ENCODE data around the gene MYL4.
"Not testable (repeated sequence)": the region's sequence is repeated elsewhere in the genome, so short reads cannot be mapped to it uniquely, and the experiment has no call there.

MYL4 gene

DNA sequence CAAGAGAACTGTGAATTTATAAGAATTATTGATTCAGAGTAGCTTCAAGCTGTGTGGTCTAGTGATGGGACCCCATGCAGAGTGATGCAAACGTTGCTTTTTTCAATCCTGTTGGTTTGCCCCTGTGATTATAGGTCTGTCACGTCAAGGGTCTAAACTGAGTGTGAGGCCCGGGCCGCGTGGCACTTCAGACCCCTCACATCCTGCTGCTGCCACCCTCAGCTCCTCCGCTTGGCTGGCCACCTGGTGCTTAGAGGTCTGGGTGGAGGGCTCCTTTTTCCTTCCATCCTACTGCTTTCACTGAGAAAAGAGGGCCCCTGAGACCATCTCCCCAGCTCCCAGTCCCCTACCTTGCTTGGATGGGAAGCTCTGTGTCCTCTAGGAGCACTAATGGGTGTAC lies 12.0 kb downstream of the MYL4 start:
- no peak for DNase-seq (ENCODE audit: low read depth in 2 of 2)

DNA sequence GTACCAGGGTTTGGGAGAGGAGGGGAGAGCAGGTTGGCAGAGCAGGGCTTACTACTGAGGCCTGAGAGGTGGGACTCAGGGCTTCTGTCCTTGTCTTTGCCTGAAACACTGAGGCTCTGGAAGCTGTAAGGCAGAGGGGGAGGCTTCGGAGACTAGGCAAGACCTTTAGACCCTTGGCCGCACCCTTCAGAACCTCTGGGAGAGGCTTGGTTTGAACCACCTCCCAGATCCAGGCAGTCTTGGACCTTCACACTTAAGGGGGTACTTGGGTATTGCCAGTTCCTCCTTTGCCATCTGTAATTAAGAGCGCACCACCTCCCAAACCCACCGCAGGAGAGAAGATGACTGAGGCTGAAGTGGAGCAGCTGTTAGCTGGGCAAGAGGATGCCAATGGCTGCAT lies 12.9 kb downstream of the MYL4 start:
- DNase-seq (ENCODE audit: low read depth in 2 of 2): no peak

DNA sequence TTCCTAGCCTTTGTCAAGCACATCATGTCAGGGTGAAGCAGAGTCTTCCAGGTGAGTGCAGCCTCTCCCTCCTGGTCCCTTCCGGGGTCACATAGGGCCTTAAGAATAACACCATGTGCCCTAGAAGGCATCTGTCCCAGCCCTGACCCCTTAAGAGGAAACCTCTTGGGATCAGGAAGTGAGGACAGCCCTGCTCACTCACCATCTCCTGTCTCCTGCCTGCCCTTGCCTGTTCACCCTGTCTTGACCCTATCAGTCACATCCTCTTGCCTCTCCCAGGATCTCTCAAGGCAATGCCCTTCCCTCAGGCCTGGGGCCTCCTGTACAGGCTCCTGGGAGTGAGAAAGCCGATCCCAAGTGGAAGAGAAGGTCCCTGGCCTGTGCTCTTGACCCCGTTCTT lies 13.9 kb downstream of the MYL4 start:
- DNase-seq (ENCODE audit: low read depth in 2 of 2): no peak

DNA sequence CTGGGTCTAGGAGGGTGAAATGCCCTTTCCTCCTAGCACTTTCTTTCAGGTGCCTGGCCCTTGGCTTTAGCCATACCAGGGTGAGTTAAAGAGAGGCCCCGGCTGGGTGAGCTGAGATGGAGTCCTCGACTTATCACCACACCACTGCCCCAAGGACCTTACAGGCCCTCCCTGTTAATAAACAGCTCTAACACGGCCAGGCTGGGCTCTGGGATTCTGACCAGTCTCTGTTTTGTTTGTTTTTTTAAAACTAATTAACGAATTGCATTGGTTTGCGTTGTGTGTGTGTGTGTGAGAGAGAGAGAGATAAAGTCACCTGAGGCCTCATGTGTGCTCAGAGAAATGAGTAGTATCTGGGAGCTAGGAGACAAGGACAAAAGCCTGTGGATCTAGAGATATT lies 14.3 kb downstream of the MYL4 start:
- DNase-seq (ENCODE audit: low read depth in 2 of 2): no peak

DNA sequence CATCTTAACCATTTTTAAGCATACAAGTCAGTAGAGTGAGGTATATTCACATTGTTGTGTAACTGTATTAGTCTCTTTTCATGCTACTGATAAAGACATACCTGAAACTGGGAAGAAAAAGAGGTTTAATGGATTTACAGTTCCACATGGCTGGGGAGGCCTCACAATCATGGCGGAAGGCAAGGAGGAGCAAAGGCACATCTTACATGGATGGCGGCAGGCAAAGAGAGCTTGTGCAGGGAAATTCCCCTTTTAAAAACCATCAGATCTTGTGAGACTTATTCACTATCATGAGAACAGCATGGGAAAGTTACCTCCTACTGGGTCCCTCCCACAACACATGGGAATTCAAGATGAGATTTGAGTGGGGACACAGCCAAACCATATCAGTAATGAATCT lies 14.9 kb downstream of the MYL4 start:
- DNase-seq (ENCODE audit: low read depth in 2 of 2): not testable (repeated sequence)

DNA sequence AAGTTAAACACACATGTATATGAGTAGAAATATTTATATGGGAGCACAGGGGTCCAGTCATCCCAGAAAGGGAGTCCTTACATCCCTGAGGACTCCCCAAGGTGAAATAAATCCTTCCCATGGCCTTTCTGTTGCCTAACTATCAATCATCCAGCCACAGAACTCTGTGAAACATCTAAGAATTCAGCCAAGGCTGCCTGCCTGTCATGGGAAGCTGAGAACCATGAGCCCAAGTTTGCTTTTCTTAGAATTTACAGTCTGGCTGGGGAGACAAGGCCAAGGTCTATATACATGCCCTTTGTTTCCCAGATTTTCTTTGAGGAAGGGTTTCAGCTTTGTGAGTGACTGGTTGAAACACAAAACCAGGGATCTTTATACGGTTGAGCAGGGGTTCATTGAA lies 15.8 kb downstream of the MYL4 start:
- DNase-seq (ENCODE audit: low read depth in 2 of 2): no peak

DNA sequence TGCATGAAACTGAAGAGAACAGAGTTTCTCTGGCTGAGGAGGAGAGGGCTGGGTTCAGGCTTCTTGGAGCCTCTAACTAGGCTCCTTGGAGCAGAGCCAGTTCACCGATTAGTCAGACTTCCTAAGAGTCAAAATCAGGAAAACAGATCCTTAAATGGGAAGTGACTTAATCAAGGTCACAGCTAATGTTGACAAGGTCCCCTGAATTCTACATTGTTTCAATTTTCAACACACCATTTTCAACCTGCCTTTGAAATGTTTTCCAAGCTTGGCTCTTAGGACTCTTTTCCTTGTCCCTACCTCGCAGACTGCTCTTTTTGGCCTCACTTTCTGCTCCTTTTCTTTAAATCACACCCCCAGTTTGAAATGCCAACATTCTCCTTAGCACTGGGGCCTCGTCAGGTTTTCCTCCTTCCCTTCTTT lies 16.3 kb downstream of the MYL4 start:
- DNase-seq (ENCODE audit: low read depth in 2 of 2): no peak

DNA sequence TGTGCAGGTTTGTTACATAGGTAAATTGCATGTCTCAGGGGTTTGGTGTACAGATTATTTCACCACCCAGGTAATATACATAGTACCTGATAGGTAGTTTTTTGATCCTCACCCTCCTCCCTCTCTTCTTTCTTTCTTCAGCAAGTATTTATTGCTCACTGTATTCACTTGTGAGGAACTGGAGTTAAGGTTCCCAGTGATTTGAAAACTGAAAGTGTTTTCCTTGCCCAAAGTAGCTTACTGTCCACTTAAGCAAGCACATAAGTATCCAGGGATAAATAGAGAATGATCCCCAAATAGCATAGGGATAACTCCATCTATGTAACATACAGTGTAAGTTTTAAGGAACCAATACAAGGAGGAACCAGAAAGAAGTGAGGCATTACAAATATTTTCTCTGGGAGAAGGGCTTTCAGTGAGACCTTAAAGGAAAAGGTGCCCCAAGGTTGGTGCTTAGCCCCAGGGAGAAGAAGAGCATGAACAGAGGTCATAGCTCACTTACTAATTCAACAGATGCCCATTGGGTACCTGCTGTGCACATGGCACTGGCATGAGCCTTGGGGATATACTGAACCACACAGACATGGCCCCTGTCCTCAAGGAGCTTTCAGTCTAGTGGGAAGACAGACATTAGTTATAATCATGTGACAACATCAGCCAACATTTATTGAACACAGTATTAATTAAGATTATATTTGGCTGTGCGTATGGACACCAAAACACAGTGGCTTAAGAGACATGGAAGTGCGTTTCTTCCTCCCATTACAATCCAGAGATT lies 17.0 kb downstream of the MYL4 start:
- DNase-seq (ENCODE audit: low read depth in 2 of 2): no peak

DNA sequence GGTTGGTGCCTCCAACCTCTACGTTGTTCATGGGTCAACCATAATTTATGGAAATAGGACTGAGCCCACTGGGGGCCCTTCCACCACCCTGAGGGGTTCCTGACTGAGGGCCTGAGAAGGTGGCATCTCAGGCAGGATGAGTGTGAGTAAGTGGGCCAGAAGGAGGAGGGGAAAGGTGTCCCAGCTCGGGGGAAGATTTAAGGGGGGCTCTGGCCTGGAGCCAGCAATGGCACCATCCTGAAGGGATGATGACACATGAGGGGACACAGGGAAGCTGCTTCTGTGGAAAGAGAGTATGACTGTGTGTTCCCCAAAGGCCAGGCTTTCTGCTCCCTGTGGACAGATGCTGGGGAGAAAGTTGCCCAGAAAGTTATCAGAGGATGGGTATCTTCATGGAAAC lies 18.7 kb downstream of the MYL4 start:
- no peak for DNase-seq (ENCODE audit: low read depth in 2 of 2)

DNA sequence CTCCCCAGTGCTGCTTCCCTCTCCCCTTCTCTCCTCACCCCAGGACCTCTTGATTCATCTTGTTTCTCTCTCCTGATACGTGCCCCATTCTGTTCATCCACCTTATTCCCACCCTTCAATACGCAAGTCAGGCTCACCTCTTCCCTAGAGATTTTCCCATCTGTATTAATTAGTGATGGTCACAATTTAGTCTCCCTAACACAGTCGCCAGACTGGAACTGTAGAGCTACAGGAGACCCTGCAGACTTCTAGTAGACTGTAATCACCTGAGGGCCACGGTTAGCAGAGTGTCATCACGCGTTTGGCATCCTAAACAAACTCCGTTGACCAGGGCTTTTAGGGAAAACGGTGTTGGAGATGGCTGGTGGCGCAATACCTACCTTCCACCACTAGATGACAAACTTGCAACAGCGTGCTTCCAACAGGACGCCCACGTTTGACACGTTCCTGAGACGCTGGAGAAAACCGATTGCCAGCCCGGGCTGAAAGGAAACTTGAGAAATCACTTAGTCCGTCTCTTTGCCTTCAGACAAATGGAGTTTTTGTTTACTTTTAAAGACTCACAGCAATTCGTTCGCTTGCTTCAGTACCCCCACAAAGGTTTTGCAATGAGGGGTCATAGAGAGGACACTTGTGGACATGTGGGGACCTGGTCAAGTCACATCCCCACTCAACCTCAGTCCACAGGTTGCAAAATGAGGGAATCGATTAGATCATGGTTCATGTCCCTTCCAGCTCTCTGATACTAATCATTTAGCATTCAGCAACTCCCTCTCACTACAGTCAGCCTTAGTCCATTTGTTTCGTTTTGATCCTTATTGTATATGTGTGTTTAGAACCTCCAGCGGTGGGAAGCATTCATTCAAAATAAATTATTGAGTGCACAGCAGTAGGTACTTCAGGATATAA lies 20.6 kb downstream of the MYL4 start:
- peak; percentile 59 to 63 for DNase-seq (ENCODE audit: low read depth in 2 of 2)

DNA sequence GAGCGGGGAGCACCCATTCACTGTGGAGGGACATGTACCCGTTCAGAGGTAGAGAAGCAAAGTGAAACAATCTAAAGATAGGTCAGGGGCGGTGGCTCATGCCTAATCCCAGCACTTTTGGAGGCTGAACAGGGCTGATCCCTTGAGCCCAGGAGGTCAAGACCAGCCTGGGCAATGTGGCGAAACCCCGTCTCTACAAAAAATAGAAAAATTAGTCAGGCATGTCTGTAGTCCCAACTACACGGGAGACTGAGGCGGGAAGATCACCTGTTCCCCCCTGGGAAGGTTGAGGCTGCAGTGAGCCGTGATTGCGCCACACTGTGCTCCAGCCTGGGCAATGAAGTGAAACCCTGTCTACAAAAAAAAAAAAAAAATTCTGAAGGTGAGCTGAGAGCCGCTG lies 21.7 kb downstream of the MYL4 start:
- no peak for DNase-seq (ENCODE audit: low read depth in 2 of 2)

DNA sequence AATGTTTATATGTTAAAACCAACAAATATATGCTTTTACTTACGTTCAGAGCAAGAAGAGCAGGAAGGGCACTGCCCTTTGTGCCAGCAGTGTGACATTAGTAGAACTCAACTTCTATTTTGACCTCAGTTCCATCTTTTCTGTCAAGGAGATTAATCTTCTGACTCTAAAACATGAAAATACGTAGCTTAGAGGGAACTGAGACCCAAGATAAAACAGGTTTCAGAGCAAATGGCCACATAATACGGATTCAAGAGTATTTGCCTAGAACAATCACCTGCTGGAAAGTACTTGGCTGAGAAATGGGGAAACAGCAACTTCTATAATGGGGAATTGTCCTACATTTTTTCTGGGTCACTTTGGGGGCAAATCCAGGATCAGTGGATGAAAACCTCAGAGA lies 22.2 kb downstream of the MYL4 start:
- no peak for DNase-seq (ENCODE audit: low read depth in 2 of 2)

DNA sequence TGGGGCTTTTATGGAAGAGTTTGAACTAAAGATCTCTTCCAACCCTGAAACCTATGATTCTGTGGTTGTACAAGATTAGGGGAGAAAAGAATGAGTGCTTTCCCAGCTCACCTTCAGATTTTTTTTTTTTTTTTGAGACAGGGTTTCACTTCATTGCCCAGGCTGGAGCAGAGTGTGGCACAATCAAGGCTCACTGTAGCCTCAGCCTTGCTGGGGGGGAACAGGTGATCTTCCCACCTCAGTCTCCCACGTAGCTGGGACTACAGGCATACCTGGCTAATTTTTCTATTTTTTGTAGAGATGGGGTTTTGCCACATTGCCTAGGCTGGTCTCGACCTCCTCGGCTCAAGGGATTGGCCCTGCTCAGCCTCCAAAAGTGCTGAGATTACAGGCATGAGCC lies 22.7 kb downstream of the MYL4 start:
- no peak for DNase-seq (ENCODE audit: low read depth in 2 of 2)

DNA sequence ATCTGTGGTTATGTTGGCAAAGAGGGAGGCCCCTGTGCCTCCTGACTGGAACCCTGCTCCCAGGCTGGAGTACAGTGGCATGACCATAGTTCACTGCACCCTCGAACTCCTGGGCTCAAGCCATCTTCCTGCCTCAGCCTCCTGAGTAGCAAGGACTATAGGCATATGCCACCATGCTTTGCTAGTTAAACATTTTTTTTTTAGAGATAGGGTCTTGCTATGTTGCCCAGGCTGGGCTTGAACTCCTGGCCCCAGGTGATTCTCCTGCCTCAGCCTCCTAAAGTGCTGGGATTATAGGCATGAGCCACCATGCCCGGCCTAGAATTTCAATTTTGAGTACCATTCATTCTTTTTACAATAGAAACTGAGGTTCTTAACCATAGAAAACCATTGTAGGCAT lies 23.3 kb downstream of the MYL4 start:
- DNase-seq (ENCODE audit: low read depth in 2 of 2): no peak

DNA sequence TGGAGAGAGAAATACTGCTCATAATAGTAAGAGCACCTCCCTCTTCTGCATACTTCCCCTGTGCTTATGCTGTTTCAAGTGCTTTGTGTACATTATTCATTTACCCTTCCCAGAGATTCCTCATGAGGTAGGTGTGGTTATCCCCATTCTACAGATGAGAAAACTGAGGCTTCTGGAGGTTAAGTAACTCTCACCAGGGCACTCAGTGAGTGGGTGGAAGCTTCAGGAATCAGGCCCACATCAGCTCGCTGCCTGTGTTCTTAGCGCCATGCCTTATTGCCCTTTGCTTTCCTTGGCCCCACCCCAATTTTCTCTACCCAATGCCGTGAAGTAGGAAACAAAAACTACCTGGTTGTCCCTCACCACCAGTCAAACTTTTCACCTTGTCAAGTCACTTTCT lies 26.4 kb downstream of the MYL4 start:
- no peak for DNase-seq (ENCODE audit: low read depth in 2 of 2)

DNA sequence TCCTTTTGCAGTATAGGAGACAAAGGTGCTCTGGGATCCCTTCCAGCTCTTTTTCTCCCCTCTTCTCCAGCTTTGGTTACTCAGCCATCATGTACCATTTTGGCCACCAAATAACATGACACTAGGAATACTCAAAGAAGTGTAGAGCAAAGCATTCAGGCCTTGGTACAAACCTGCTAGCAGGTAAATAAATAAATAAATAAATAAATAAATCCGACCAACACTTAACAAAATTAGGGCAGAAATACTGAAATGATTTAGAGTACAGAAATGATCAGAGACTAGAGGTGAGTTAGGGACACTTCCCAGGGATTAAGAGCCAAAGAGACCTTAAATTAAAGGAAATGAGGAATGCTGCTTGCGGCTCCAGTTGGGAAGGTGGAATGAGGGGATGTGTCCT lies 26.8 kb downstream of the MYL4 start:
- no peak for DNase-seq (ENCODE audit: low read depth in 2 of 2)

DNA sequence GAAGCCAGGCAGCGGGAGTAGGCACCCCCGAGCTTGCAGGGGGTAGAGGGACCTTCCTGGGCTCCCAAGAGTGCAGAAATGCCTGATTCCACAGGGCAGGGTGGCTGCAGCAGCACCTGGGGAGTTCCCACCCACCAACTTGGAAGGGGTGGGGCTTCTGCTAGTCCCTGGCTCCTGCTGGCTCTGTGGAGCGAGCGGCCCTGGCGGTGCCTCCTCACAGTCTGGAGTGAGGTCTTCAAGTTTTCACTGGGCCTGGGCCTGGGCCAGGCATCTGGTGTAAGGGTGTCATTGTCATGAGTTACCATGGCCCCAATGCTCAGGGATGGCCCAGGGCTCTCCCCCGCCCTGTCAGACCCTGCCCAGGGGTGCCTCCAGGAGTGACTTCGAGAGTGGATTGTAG lies 28.7 kb downstream of the MYL4 start:
- no peak for DNase-seq (ENCODE audit: low read depth in 2 of 2)

DNA sequence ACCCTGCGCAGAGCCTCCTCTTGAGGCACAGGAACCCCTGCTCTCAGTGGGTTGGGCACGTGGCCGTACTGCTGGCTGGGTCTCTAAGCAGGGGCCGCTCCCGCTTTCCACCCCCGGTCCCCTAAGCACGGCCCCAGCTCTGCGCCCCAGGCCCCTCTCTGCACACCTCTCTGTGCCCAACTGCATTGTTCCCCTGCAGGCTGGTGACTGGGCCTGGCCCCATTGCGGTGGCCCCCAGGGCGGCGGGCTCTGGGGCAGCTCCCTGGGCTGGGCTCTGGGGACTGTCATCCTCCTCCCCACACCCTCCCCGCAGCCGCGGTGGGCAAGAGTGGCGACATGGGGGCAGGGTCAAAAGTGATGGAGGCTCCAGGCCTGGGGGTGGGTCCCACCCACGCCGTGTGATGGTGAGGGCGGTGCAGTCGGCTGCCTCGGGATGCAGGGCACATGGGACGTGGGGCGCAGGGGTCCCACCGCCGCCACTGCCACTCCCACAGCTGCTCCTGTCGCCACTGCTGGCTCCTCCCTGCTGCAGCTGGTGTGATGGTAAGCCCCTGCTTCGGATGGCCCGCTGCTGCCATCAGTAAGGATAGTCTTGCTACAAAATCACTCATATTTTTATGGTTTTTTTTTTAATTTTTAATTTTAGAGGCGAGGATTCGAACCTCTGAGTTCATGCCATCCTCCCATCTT lies 29.3 kb downstream of the MYL4 start:
- DNase-seq (ENCODE audit: low read depth in 2 of 2): no peak

DNA sequence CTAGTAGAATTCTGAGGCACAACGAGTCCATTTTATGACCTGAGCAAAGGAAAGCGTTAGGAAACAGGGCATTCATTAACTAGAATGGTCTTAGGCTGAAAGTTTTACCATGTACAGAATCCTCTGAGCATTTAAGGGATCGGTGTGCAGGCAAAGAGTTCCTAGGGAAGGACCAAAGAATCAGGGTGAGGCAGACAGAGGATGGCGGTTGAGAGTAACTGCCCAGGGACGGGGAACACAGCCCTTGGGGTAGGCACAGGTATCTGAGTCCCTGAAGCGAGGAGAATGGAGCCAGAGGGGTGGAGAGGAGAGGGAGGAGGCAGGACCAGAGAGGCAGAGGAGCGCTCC lies 30.4 kb downstream of the MYL4 start:
- no peak for DNase-seq (ENCODE audit: low read depth in 2 of 2)

DNA sequence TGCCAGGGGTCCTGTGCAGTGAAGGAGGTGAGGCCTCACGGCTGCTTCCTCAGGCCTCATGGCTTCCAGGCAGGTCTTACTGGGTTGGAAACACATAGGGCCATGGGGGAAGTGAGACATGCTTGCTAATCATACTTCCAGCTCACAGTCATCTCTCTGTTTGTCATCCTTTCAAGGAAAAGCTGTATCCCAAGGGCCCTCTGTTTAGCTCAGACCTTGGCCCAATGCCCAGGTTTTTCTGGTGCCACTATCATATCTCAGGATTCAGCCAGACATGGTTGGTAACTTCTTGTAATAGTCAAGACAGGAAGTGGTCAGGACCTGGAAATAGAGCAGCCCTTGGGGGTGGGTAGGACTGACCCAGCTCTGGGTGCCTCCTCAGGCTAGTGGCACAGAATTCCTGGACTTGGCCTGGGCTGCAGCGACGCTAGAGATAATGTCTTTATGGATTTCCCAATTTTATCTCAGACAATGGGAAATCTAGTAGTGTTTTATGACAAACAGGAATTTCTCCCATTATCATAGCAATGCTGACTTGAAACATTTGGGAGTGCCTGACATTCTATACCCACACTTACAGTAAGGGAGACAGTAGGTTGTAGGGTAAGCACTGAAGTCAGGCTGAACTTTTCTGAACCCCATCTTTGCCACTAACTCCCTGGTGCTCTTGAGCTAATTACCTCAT lies 31.0 kb downstream of the MYL4 start:
- DNase-seq (ENCODE audit: low read depth in 2 of 2): no peak

DNA sequence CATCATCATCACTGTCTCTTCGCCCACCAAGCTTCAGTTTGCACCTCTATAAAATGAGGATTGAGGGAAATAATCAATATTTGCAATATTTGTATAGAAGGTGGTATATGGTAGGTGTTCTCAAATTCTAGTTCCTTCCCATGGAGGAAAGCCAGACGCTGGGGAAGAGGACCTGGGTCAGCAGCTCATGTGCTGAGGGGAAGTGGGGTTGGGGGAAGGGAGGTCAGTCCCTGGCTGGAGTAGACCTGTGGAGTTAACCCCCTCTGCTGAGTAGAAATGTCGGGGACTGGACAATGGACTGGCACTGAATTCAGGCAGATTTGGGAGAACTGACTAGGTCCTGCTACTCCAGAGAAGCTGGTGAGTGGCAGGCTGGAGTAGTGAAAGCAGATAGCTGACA lies 31.7 kb downstream of the MYL4 start:
- DNase-seq (ENCODE audit: low read depth in 2 of 2): no peak

DNA sequence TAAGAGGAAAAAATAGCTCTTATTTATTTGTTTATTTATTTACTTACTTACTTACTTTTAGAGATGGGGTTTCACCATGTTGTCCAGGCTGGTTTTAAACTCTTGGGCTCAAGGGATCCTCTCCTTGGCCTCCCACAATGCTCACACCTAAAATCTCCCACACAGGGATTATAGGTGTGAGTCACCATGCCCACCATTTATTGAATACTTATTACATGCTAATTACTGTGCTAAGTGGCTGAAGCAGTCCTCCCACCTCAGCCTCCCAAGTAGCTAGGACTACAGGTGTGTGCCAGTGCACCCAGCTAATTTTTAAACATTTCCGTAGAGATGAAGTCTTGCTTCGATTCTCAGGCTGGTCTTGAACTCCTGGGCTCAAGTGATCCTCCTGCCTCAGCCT lies 33.5 kb downstream of the MYL4 start:
- no peak for DNase-seq (ENCODE audit: low read depth in 2 of 2)

Measured in stimulated activated CD8-positive, alpha-beta memory T cell treated with anti-CD3 and anti-CD28 coated beads, Interleukin-15, amount 100 ng/mL, for 48 hours (primary cell).